ENCODE results near the gene LRRC4B. TPM values are rescaled to one million over a fixed set of nuclear protein-coding genes. Genes with fewer than 3 reads are reported as not detected.

Gene LRRC4B
- total RNA-seq, 2 donors from 2014 or later, result 2.3 to 7.0 TPM

GRCh38 chr19:50495020-50495531 lies 73.2 kb downstream of the LRRC4B start:
- Mint-ChIP-seq H3K9me3 (peaks cover 3% of the 10 kb centered on the region), H3K36me3 (ENCODE audit: low read depth) (peaks cover 8% of the 10 kb centered on the region), H3K4me1 (no peaks in the 10 kb centered on the region), H3K4me3 (no peak overlapping the region), H3K27me3 (ENCODE audit: insufficient read depth) (peaks cover 59% of the 10 kb centered on the region), H3K27ac (no peak overlapping the region)
- Histone ChIP-seq H3K4me3 (ENCODE audit: low read length) (no peak overlapping the region), H3K36me3 (ENCODE audit: control insufficient read depth, insufficient read depth, low read length) (no peaks in the 10 kb centered on the region), H3K4me1 (ENCODE audit: control insufficient read depth, insufficient read depth, low read length) (no peaks in the 10 kb centered on the region), H3K9me3 (ENCODE audit: control insufficient read depth, low read length) (peaks cover 34% of the 10 kb centered on the region), H3K9ac (ENCODE audit: extremely low read depth, low read length, poor library complexity, severe bottlenecking) (no peak overlapping the region), H3K27ac (ENCODE audit: low read depth, low read length) (no peak overlapping the region), H3K27me3 (ENCODE audit: control insufficient read depth, insufficient read depth, low read length, poor library complexity, severe bottlenecking) (peaks cover 54% of the 10 kb centered on the region)
- TF ChIP-seq CTCF (conservative IDR thresholded peaks at IDR 0.05), result no peak
- WGBS, 2 experiments (ENCODE audit: insufficient coverage in 1 of 2, insufficient read length in 1 of 2), result 88 to 91% methylated on average over 4 to 5 of the region's 5 CpGs
- no peak for DNase-seq

- WGBS, 2 experiments (ENCODE audit: insufficient coverage in 1 of 2, insufficient read length in 1 of 2), result 65 to 72% methylated on average over 3 to 6 of the region's 7 CpGs
- Histone ChIP-seq H3K27ac (ENCODE audit: low read depth, low read length) (no peak overlapping the region), H3K4me3 (ENCODE audit: low read length) (no peak overlapping the region), H3K36me3 (ENCODE audit: control insufficient read depth, insufficient read depth, low read length) (no peaks in the 10 kb centered on the region), H3K9ac (ENCODE audit: extremely low read depth, low read length, poor library complexity, severe bottlenecking) (no peak overlapping the region), H3K27me3 (ENCODE audit: control insufficient read depth, insufficient read depth, low read length, poor library complexity, severe bottlenecking) (peaks cover 47% of the 10 kb centered on the region), H3K9me3 (ENCODE audit: control insufficient read depth, low read length) (peaks cover 28% of the 10 kb centered on the region), H3K4me1 (ENCODE audit: control insufficient read depth, insufficient read depth, low read length) (no peaks in the 10 kb centered on the region)
- Mint-ChIP-seq H3K27ac (no peak overlapping the region), H3K4me3 (no peak overlapping the region), H3K27me3 (ENCODE audit: insufficient read depth) (peaks cover 65% of the 10 kb centered on the region), H3K9me3 (peaks cover 3% of the 10 kb centered on the region), H3K4me1 (no peaks in the 10 kb centered on the region), H3K36me3 (ENCODE audit: low read depth) (peaks cover 10% of the 10 kb centered on the region)
- TF ChIP-seq CTCF (conservative IDR thresholded peaks at IDR 0.05), result no peak
- DNase-seq, result no peak
Observed at GRCh38 chr19:50494186-50495019, 73.8 kb downstream of the LRRC4B start.

- H3K4me1 Mint-ChIP-seq, result no peaks in the 10 kb centered on the region
- H3K36me3 ChIP-seq (ENCODE audit: control insufficient read depth, insufficient read depth, low read length), result no peaks in the 10 kb centered on the region
- no peak for TF ChIP-seq CTCF (conservative IDR thresholded peaks at IDR 0.05)
- H3K27ac Mint-ChIP-seq, result no peak overlapping the region
- H3K9ac ChIP-seq (ENCODE audit: extremely low read depth, low read length, poor library complexity, severe bottlenecking), result no peak overlapping the region
- H3K36me3 Mint-ChIP-seq (ENCODE audit: low read depth), result peaks cover 10% of the 10 kb centered on the region
- peaks cover 77% of the 10 kb centered on the region for H3K27me3 Mint-ChIP-seq (ENCODE audit: insufficient read depth)
- peaks cover 35% of the 10 kb centered on the region for H3K27me3 ChIP-seq (ENCODE audit: control insufficient read depth, insufficient read depth, low read length, poor library complexity, severe bottlenecking)
- H3K4me3 Mint-ChIP-seq, result no peak overlapping the region
- H3K9me3 Mint-ChIP-seq, result peaks cover 3% of the 10 kb centered on the region
- WGBS, 2 experiments (ENCODE audit: insufficient coverage in 1 of 2, insufficient read length in 1 of 2), result 72 to 74% methylated on average over 4 to 8 of the region's 8 CpGs
- H3K4me1 ChIP-seq (ENCODE audit: control insufficient read depth, insufficient read depth, low read length), result no peaks in the 10 kb centered on the region
- no peak overlapping the region for H3K27ac ChIP-seq (ENCODE audit: low read depth, low read length)
- H3K9me3 ChIP-seq (ENCODE audit: control insufficient read depth, low read length), result peaks cover 16% of the 10 kb centered on the region
- DNase-seq, result no peak
- no peak overlapping the region for H3K4me3 ChIP-seq (ENCODE audit: low read length)
Observed at GRCh38 chr19:50493171-50493570, 75.1 kb downstream of the LRRC4B start.

Measured in endodermal cell (in vitro differentiated cells).